GM12878 (cell line): ENCODE measurements around the gene ZNF679. TPM values are rescaled to one million over a fixed set of nuclear protein-coding genes. Genes with fewer than 3 reads are reported as not detected.

Experiments used
- CEBPZ ChIP-seq: fragments of 150-350 bp; IDR thresholded peaks from 2 replicates; pipeline ENCODE4 v1.6.1; 2016; ENCODE audit warnings: low read depth, low read length
- EP300 ChIP-seq, 2 experiments: fragments of 150-350 bp in 1 of 2; IDR thresholded peaks; 2 replicates each; pipeline ENCODE4 v1.6.1; 2011 to 2012; ENCODE audit warnings: low read depth in 2 of 2, low read length in 2 of 2, borderline replicate concordance in 1 of 2, improper control_type of control experiment in 1 of 2, inconsistent platforms in 1 of 2; ENCODE audit not compliant: control insufficient read depth in 1 of 2
- HCFC1 ChIP-seq: fragments of 150-350 bp; IDR thresholded peaks from 2 replicates; pipeline ENCODE4 v1.6.1; 2014; ENCODE audit warnings: low read length
- HDGF ChIP-seq: fragments of 450-650 bp; IDR thresholded peaks from 2 replicates; pipeline ENCODE4 v1.6.1; 2016; ENCODE audit warnings: antibody characterized with exemption
- IRF3 ChIP-seq: fragments of 450-650 bp; IDR thresholded peaks from 2 replicates; pipeline ENCODE4 v1.6.1; 2014; ENCODE audit warnings: mild to moderate bottlenecking
- JUND ChIP-seq: IDR thresholded peaks from 2 replicates; pipeline ENCODE4 v1.6.1; 2012; ENCODE audit warnings: low read depth, mild to moderate bottlenecking, low read length, improper control_type of control experiment, moderate library complexity
- MLLT1 ChIP-seq: fragments of 450-650 bp; IDR thresholded peaks from 2 replicates; pipeline ENCODE4 v1.6.1; 2016; ENCODE audit warnings: mild to moderate bottlenecking
- NKRF ChIP-seq: fragments of 450-650 bp; conservative IDR thresholded peaks from 2 replicates; pipeline ENCODE4 v1.6.1; 2017; ENCODE audit warnings: mild to moderate bottlenecking, moderate library complexity
- PBX3 ChIP-seq: IDR thresholded peaks from 2 replicates; pipeline ENCODE4 v1.6.1; 2011; ENCODE audit warnings: mild to moderate bottlenecking, low read depth, low read length, moderate library complexity; ENCODE audit not compliant: insufficient replicate concordance
- RELA ChIP-seq: fragments of 450-650 bp; IDR thresholded peaks from 2 replicates; pipeline ENCODE4 v1.8.0; 2014; ENCODE audit warnings: borderline replicate concordance; ENCODE audit not compliant: partially characterized antibody
- REST ChIP-seq: IDR thresholded peaks from 2 replicates; pipeline ENCODE4 v1.6.1; 2012; ENCODE audit warnings: mild to moderate bottlenecking, low read depth, low read length
- USF2 ChIP-seq: IDR thresholded peaks from 2 replicates; pipeline ENCODE4 v1.6.1; 2011; ENCODE audit warnings: low read depth, low read length, improper control_type of control experiment, borderline replicate concordance
- ZSCAN29 ChIP-seq: fragments of 450-650 bp; IDR thresholded peaks from 2 replicates; pipeline ENCODE4 v1.6.1; 2017; ENCODE audit warnings: mild to moderate bottlenecking, moderate library complexity
- polyA plus RNA-seq, 11 experiments: library from polyadenylated mRNA; depleted of rRNA in 4 of 11; unstranded in 6 of 11; stranded (reverse) in 5 of 11; fragments of >200 nt; fragmentation: Nextera tagmentation in 4 of 11; fragmentation: Illumina TruSeq in 1 of 11; extraction: Ambion mirVana in 4 of 11; extraction: Trizol in 1 of 11; gene quantifications; 1 replicate in 1 of 11; 2 replicates in 10 of 11; pipeline versions ENCODE4 v1.2.1 to v1.2.3, GENCODE V29; 2011 to 2016; ENCODE audit warnings: inconsistent platforms in 2 of 11, missing spikeins in 2 of 11, low read depth in 1 of 11
- total RNA-seq, 4 experiments: library from RNA; depleted of rRNA in 3 of 4; stranded (reverse); fragments of >200 nt in 3 of 4; fragmentation: Illumina TruSeq in 1 of 4; extraction: Trizol in 1 of 4; gene quantifications; 2 replicates each; pipeline versions ENCODE4 v1.2.1 to v1.2.3, GENCODE V29; 2013 to 2021

ZNF679 gene
- total and polyA plus RNA-seq, 10 of the 15 experiments (the other 5 are each of a cell fraction or from before 2014, with no cell fraction given), result not detected

GRCh38 chr7:64313740-64314491 lies 85.6 kb downstream of the ZNF679 start, which contains the start of gene ZNF736 (continued):
- TF ChIP-seq CEBPZ, result peak; percentile 32; the same call in 1 of the 2 replicates
- TF ChIP-seq HDGF, result no peak; the same call in 1 of the 2 replicates
- no peak for TF ChIP-seq EP300 (IDR thresholded peaks at IDR 0.05; ENCODE audit: borderline replicate concordance in 1 of 2, control insufficient read depth in 1 of 2, low read depth in 2 of 2, low read length in 2 of 2)
- peak; percentile 64; the same call in 1 of the 2 replicates for TF ChIP-seq ZSCAN29
- no peak for TF ChIP-seq JUND
- no peak for TF ChIP-seq REST
- TF ChIP-seq USF2, result no peak
- TF ChIP-seq HCFC1, result peak; percentile 40; the same call in 1 of the 2 replicates
- TF ChIP-seq MLLT1, result peak; percentile 58; the same call in 1 of the 2 replicates
- peak; percentile 93 for TF ChIP-seq NKRF
- TF ChIP-seq IRF3, result peak; percentile 57; the same call in 1 of the 2 replicates
- TF ChIP-seq RELA, result peak; percentile 47
- TF ChIP-seq PBX3, result peak; percentile 78
